HG03460 (cell line): ENCODE results near the gene ABCB11.

Experiments used
- ATAC-seq: cut with Tn5 transposase; IDR thresholded peaks from one replicate; pipeline ENCODE4 v1.9.1; 2021; ENCODE audit not compliant: unreplicated experiment

The ABCB11 gene

GRCh38 chr2:168981651-168982050 is 49.5 kb downstream of the ABCB11 start:
- no peak for ATAC-seq

GRCh38 chr2:168978461-168978861 is 52.7 kb downstream of the ABCB11 start:
- no peak for ATAC-seq

GRCh38 chr2:168977608-168978007 is 53.5 kb downstream of the ABCB11 start:
- ATAC-seq: no peak

GRCh38 chr2:168976034-168976654 is 55.0 kb downstream of the ABCB11 start:
- ATAC-seq: no peak

GRCh38 chr2:168974428-168974827 is 56.7 kb downstream of the ABCB11 start:
- ATAC-seq: no peak

GRCh38 chr2:168971261-168971660 is 59.9 kb downstream of the ABCB11 start:
- no peak for ATAC-seq

GRCh38 chr2:168970711-168971233 is 60.4 kb downstream of the ABCB11 start:
- ATAC-seq: no peak

GRCh38 chr2:168969865-168970264 is 61.3 kb downstream of the ABCB11 start:
- no peak for ATAC-seq

GRCh38 chr2:168968342-168968741 is 62.8 kb downstream of the ABCB11 start:
- no peak for ATAC-seq

GRCh38 chr2:168964251-168964807 is 66.8 kb downstream of the ABCB11 start:
- no peak for ATAC-seq

- ATAC-seq: no peak
Measured at GRCh38 chr2:168962636-168963035, 68.5 kb downstream of the ABCB11 start.

GRCh38 chr2:168961450-168962229 is 69.5 kb downstream of the ABCB11 start:
- ATAC-seq: peak; percentile 89

- ATAC-seq: no peak
Measured at GRCh38 chr2:168956392-168956791, 74.7 kb downstream of the ABCB11 start.

- no peak for ATAC-seq
Measured at GRCh38 chr2:168955321-168955720, 75.8 kb downstream of the ABCB11 start.

GRCh38 chr2:168954256-168954655 is 76.9 kb downstream of the ABCB11 start:
- no peak for ATAC-seq

GRCh38 chr2:168952424-168952823 is 78.7 kb downstream of the ABCB11 start:
- ATAC-seq: no peak

- ATAC-seq: no peak
Measured at GRCh38 chr2:168951871-168952270, 79.3 kb downstream of the ABCB11 start.

GRCh38 chr2:168949324-168949723 is 81.8 kb downstream of the ABCB11 start:
- ATAC-seq: no peak

GRCh38 chr2:168948621-168949212 is 82.4 kb downstream of the ABCB11 start:
- no peak for ATAC-seq

GRCh38 chr2:168945508-168945907 is 85.6 kb downstream of the ABCB11 start:
- ATAC-seq: no peak

- ATAC-seq: no peak
Measured at GRCh38 chr2:168944065-168944464, 87.1 kb downstream of the ABCB11 start.

- ATAC-seq: no peak
Measured at GRCh38 chr2:168941297-168941696, 89.8 kb downstream of the ABCB11 start.
